ENCODE measurements around the gene KRTAP5-6.

Gene KRTAP5-6

DNA sequence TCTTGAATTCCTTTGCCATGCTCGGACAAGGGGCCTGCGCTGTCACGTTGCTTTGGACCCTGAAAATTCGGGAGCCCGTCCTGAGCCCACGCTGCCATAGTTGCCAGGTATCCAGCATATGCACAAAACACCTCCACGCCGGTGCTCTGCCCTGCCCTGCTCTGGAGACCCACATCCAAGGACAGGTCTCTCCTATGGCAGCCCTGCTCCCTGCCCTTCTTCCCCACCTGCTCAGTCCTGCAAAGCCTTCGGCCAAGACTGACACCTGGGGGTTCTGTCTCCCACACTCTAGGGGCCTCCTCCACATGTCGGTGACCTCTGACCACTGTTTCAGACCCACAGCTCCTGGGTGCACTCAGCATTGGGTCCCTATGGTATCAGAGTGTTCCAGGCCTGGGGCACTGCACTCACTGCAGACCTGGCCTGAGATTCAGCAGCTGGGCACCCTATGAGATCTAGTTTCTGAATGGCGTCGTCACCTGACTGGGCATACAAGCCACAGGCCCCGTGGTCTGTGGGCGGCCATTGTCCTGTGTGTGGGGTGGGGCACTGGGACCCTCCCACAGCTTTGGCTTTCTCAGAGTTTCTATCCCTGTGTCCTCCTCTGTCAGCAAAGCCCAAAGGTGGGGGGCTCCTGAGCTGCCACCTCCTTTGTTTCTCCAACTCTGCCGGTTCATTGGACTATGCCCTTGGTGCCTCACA, 2.0 kb upstream of the KRTAP5-6 start:
- ChIA-PET POLR2A (interaction anchor here (1.4 kb wide), 1 partner anchor 138 kb away, joined by 16 read pairs; no protein-coding TSS in a partner anchor), CTCF (interaction anchor here (0.7 to 5.8 kb wide), 20 partner anchors 10 to 458 kb away, joined by 3 to 261 read pairs (median 6); partner anchors contain the start of genes SYT8 and TNNI2)
- no peaks in the 10 kb centered on the region for H3K4me1 ChIP-seq (ENCODE audit: control insufficient read depth, insufficient read depth, low read length)
- no peaks in the 10 kb centered on the region for H3K36me3 ChIP-seq (ENCODE audit: control insufficient read depth in 2 of 2, insufficient read depth in 1 of 2, low read length in 2 of 2)
- no peak overlapping the region for H3K27ac ChIP-seq (ENCODE audit: extremely low read depth, low read depth, low read length)
- H3K4me3 ChIP-seq (ENCODE audit: low read depth, low read length): no peak overlapping the region
- no peaks in the 10 kb centered on the region for H3K9me3 ChIP-seq (ENCODE audit: control insufficient read depth, insufficient read depth, low read depth, low read length)
- TF ChIP-seq ZNF654 (tag by site-specific recombination; IDR thresholded peaks at IDR 0.05; ENCODE audit: low read depth): no peak
- TF ChIP-seq TRIM28 (IDR thresholded peaks at IDR 0.05; ENCODE audit: borderline replicate concordance, low read length): no peak
- TF ChIP-seq ZXDB (tag by site-specific recombination; IDR thresholded peaks at IDR 0.05): no peak

DNA sequence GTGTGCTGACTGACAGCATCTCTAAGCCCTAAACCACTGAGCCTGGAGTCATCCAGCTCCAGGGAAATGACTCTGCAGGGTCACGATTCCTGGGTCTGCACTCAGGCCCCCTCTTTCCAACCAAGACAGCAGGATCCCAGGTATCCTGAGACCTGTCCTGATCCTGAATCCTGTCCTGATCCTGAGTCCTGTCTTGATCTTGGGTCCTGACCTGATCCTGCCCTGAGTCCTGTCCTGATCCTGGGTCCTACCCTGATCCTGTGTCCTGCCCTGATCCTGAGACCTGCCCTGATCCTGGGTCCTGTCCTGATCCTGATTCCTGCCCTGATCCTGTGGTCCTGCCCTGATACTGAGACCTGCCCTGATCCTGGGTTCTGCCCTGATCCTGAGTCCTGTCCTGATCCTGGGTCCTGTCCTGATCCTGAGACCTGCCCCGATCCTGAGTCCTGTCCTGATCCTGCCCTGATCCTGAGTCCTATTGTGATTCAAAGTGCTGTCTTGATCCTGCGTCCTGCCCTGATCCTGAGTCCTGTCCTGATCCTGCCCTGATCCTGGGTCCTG, 1.4 kb upstream of the KRTAP5-6 start:
- H3K4me3 ChIP-seq (ENCODE audit: low read depth, low read length): no peak overlapping the region
- no peaks in the 10 kb centered on the region for H3K9me3 ChIP-seq (ENCODE audit: control insufficient read depth, insufficient read depth, low read depth, low read length)
- no peaks in the 10 kb centered on the region for H3K4me1 ChIP-seq (ENCODE audit: control insufficient read depth, insufficient read depth, low read length)
- TF ChIP-seq ZNF394 (tag by site-specific recombination; IDR thresholded peaks at IDR 0.05; ENCODE audit: borderline replicate concordance): no peak
- no peak for TF ChIP-seq ZNF324 (tag by site-specific recombination; IDR thresholded peaks at IDR 0.05)
- TF ChIP-seq SALL2 (tag by site-specific recombination; IDR thresholded peaks at IDR 0.05; ENCODE audit: borderline replicate concordance): no peak
- TF ChIP-seq OSR2 (tag by site-specific recombination; IDR thresholded peaks at IDR 0.05): no peak
- TF ChIP-seq KLF9 (tag by site-specific recombination; IDR thresholded peaks at IDR 0.05; ENCODE audit: low read depth): no peak
- TF ChIP-seq ZNF114 (tag by site-specific recombination; IDR thresholded peaks at IDR 0.05): no peak
- TF ChIP-seq, protein P1, sequence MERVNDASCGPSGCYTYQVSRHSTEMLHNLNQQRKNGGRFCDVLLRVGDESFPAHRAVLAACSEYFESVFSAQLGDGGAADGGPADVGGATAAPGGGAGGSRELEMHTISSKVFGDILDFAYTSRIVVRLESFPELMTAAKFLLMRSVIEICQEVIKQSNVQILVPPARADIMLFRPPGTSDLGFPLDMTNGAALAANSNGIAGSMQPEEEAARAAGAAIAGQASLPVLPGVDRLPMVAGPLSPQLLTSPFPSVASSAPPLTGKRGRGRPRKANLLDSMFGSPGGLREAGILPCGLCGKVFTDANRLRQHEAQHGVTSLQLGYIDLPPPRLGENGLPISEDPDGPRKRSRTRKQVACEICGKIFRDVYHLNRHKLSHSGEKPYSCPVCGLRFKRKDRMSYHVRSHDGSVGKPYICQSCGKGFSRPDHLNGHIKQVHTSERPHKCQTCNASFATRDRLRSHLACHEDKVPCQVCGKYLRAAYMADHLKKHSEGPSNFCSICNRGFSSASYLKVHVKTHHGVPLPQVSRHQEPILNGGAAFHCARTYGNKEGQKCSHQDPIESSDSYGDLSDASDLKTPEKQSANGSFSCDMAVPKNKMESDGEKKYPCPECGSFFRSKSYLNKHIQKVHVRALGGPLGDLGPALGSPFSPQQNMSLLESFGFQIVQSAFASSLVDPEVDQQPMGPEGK (tag by site-specific recombination; IDR thresholded peaks at IDR 0.05): no peak
- no peak for TF ChIP-seq HOXA7 (CRISPR knock-in tag; IDR thresholded peaks at IDR 0.05; ENCODE audit: borderline replicate concordance)
- no peak for TF ChIP-seq ZBTB20 (tag by site-specific recombination; IDR thresholded peaks at IDR 0.05)
- TF ChIP-seq, protein P2, sequence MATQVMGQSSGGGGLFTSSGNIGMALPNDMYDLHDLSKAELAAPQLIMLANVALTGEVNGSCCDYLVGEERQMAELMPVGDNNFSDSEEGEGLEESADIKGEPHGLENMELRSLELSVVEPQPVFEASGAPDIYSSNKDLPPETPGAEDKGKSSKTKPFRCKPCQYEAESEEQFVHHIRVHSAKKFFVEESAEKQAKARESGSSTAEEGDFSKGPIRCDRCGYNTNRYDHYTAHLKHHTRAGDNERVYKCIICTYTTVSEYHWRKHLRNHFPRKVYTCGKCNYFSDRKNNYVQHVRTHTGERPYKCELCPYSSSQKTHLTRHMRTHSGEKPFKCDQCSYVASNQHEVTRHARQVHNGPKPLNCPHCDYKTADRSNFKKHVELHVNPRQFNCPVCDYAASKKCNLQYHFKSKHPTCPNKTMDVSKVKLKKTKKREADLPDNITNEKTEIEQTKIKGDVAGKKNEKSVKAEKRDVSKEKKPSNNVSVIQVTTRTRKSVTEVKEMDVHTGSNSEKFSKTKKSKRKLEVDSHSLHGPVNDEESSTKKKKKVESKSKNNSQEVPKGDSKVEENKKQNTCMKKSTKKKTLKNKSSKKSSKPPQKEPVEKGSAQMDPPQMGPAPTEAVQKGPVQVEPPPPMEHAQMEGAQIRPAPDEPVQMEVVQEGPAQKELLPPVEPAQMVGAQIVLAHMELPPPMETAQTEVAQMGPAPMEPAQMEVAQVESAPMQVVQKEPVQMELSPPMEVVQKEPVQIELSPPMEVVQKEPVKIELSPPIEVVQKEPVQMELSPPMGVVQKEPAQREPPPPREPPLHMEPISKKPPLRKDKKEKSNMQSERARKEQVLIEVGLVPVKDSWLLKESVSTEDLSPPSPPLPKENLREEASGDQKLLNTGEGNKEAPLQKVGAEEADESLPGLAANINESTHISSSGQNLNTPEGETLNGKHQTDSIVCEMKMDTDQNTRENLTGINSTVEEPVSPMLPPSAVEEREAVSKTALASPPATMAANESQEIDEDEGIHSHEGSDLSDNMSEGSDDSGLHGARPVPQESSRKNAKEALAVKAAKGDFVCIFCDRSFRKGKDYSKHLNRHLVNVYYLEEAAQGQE (tag by site-specific recombination; IDR thresholded peaks at IDR 0.05): no peak
- TF ChIP-seq ZNF600 (tag by site-specific recombination; IDR thresholded peaks at IDR 0.05): no peak
- no peak for TF ChIP-seq ZNF37A (tag by site-specific recombination; IDR thresholded peaks at IDR 0.05)
- no peak for TF ChIP-seq HOXD13 (CRISPR knock-in tag; IDR thresholded peaks at IDR 0.05; ENCODE audit: borderline replicate concordance)
- TF ChIP-seq ZNF670 (tag by site-specific recombination; IDR thresholded peaks at IDR 0.05; ENCODE audit: low read depth): no peak
- ChIA-PET POLR2A (no interaction called here), CTCF (interaction anchor here (2.2 to 5.8 kb wide), 4 partner anchors 110 to 457 kb away, joined by 5 to 261 read pairs (median 76); partner anchors contain the start of gene SYT8)
- H3K27ac ChIP-seq (ENCODE audit: extremely low read depth, low read depth, low read length): no peak overlapping the region
- no peaks in the 10 kb centered on the region for H3K36me3 ChIP-seq (ENCODE audit: control insufficient read depth in 2 of 2, insufficient read depth in 1 of 2, low read length in 2 of 2)
